Lower lobe of right lung (tissue), 2 donors: ENCODE measurements around the gene CNOT2. TPM values are rescaled to one million over a fixed set of nuclear protein-coding genes. Genes with fewer than 3 reads are reported as not detected.

ENCODE experiments used
- ATAC-seq, 2 donors: fragments of 200-7000 bp; cut with Tn5 transposase; one replicate each; pipeline ENCODE4 v1.9.1; 2020 to 2022; ENCODE audit warnings: mild to moderate bottlenecking in 2 of 2, moderate library complexity in 2 of 2
- DNase-seq: peaks from one replicate; pipeline ENCODE4 v3.0.0-alpha.2; 2020
- H3K27ac ChIP-seq: fragments of 200-600 bp; one replicate; pipeline ENCODE4 v1.8.0; 2022
- H3K27me3 ChIP-seq: fragments of 200-600 bp; one replicate; pipeline ENCODE4 v1.8.0; 2022; ENCODE audit warnings: low read depth
- H3K36me3 ChIP-seq: fragments of 200-600 bp; one replicate; pipeline ENCODE4 v1.8.0; 2022; ENCODE audit warnings: mild to moderate bottlenecking
- H3K4me1 ChIP-seq: fragments of 200-600 bp; one replicate; pipeline ENCODE4 v1.8.0; 2022
- H3K4me3 ChIP-seq: fragments of 200-600 bp; one replicate; pipeline ENCODE4 v1.8.0; 2022; ENCODE audit warnings: mild to moderate bottlenecking
- H3K9me3 ChIP-seq: fragments of 200-600 bp; one replicate; pipeline ENCODE4 v1.8.0; 2022
- CTCF ChIP-seq: fragments of 200-600 bp; IDR thresholded peaks from one replicate; pipeline ENCODE4 v1.8.0; 2022; ENCODE audit warnings: antibody characterized with exemption, mild to moderate bottlenecking
- intact Hi-C: fragments of 100-400 bp; cut with DNase I; formaldehyde crosslinking; loops from one replicate; pipeline ENCODE4 v1.11.0; 2022
- total RNA-seq: library from RNA; stranded (reverse); fragmentation: NEBNext Ultra II Directional; extraction: Animal tissue kit (Norgen Biotek cat#: 25700); gene quantifications from one replicate; pipeline ENCODE4 v1.2.1, GENCODE V29; 2021
- donor health status: DM: no; HTN: yes; CAD: no; lungs with severe emphysema.

Gene CNOT2
- total RNA-seq, 1 donor from 2014 or later: 66.2 TPM

GRCh38 chr12:70251661-70252060 is 8.4 kb downstream of the CNOT2 start:
- DNase-seq (no peak), ATAC-seq (no peak)
- no peak overlapping the region for H3K4me3 ChIP-seq
- H3K27me3 ChIP-seq: no peaks in the 10 kb centered on the region
- intact Hi-C loops: no loop called here
- H3K27ac ChIP-seq: no peak overlapping the region
- peaks cover 61% of the 10 kb centered on the region for H3K4me1 ChIP-seq
- no peaks in the 10 kb centered on the region for H3K36me3 ChIP-seq
- no peaks in the 10 kb centered on the region for H3K9me3 ChIP-seq
- no peak for TF ChIP-seq CTCF

- no peak overlapping the region for H3K27ac ChIP-seq
- intact Hi-C loops: no loop called here
These were observed 9.6 kb downstream of the CNOT2 start for GRCh38 chr12:70252832-70253231.

GRCh38 chr12:70254225-70254624 is 11.0 kb downstream of the CNOT2 start:
- Histone ChIP-seq H3K4me1 (peaks cover 52% of the 10 kb centered on the region), H3K4me3 (no peak overlapping the region), H3K36me3 (no peaks in the 10 kb centered on the region), H3K27ac (no peak overlapping the region), H3K27me3 (no peaks in the 10 kb centered on the region), H3K9me3 (no peaks in the 10 kb centered on the region)
- TF ChIP-seq CTCF: no peak
- DNase-seq: no peak
- intact Hi-C loops: no loop called here
- ATAC-seq: no peak

More at GRCh38 chr12:70252832-70253231, 9.6 kb downstream of the CNOT2 start:
- H3K36me3 ChIP-seq: no peaks in the 10 kb centered on the region
- TF ChIP-seq CTCF: no peak
- no peaks in the 10 kb centered on the region for H3K27me3 ChIP-seq
- peaks cover 51% of the 10 kb centered on the region for H3K4me1 ChIP-seq
- ATAC-seq (no peak), DNase-seq (no peak)
- no peak overlapping the region for H3K4me3 ChIP-seq
- H3K9me3 ChIP-seq: no peaks in the 10 kb centered on the region

GRCh38 chr12:70254846-70255245 is 11.6 kb downstream of the CNOT2 start:
- H3K27ac ChIP-seq: no peak overlapping the region
- H3K9me3 ChIP-seq: no peaks in the 10 kb centered on the region
- intact Hi-C loops: no loop called here
- no peak for TF ChIP-seq CTCF
- H3K36me3 ChIP-seq: no peaks in the 10 kb centered on the region
- H3K4me1 ChIP-seq: peaks cover 51% of the 10 kb centered on the region
- no peaks in the 10 kb centered on the region for H3K27me3 ChIP-seq
- ATAC-seq (no peak), DNase-seq (no peak)
- no peak overlapping the region for H3K4me3 ChIP-seq

- TF ChIP-seq CTCF: no peak
- ATAC-seq (no peak), DNase-seq (no peak)
- Histone ChIP-seq H3K27ac (no peak overlapping the region), H3K4me3 (no peak overlapping the region), H3K27me3 (no peaks in the 10 kb centered on the region), H3K4me1 (peaks cover 48% of the 10 kb centered on the region), H3K36me3 (no peaks in the 10 kb centered on the region), H3K9me3 (no peaks in the 10 kb centered on the region)
- intact Hi-C loops: no loop called here
These were observed 12.1 kb downstream of the CNOT2 start for GRCh38 chr12:70255311-70255710.
